Measurements from ENCODE around the gene HDAC10.

Gene HDAC10

DNA sequence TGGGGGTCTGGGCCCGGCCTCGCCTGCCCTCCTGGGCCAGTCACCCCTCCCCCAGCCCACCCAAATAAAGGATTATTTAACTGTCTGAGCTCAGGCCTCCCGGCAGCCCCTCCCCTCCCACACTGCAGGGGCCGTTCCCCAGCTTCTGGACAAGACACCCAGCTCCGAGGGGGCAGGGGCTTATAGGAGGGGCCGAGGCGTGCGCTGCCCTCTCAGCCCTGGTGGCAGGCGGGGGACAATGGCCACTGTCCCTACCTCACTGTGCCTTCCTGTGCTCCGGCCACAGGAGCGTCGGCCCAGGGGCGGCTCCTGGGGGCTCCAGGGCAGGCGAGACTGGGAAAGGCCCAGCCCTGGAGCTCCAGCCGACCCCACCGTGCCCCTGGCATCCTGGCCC, 52.4 kb downstream of the HDAC10 start:
- DNase-seq: no peak

DNA sequence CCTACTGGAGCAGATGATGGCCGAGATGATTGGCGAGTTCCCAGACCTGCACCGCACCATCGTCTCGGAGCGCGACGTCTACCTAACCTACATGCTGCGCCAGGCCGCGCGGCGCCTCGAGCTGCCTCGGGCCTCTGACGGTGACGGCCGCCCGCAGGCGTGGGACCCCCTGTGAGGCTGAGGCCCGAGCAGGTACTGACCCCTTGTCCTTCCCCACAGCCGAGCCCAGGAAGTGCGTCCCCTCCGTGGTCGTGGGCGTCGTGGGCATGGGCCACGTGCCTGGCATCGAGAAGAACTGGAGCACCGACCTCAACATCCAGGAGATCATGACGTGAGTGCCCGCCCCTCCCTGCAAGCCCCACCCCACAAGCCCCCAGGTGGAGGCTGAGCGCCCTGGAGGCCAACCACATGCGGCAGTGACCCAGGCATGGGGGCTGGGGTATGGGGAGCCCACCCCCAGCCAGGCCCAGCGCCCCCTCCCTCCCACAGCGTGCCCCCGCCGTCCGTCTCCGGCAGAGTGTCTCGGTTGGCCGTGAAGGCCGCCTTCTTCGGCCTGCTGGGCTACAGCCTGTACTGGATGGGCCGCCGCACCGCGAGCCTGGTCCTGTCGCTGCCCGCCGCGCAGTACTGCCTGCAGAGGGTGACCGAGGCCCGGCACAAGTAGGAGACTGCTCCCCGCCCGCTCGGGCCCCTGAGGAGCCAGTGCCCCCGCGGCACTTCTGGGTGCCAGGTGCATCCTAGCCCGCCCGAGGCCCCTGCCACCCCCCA, 53.0 kb downstream of the HDAC10 start:
- no peak for DNase-seq

DNA sequence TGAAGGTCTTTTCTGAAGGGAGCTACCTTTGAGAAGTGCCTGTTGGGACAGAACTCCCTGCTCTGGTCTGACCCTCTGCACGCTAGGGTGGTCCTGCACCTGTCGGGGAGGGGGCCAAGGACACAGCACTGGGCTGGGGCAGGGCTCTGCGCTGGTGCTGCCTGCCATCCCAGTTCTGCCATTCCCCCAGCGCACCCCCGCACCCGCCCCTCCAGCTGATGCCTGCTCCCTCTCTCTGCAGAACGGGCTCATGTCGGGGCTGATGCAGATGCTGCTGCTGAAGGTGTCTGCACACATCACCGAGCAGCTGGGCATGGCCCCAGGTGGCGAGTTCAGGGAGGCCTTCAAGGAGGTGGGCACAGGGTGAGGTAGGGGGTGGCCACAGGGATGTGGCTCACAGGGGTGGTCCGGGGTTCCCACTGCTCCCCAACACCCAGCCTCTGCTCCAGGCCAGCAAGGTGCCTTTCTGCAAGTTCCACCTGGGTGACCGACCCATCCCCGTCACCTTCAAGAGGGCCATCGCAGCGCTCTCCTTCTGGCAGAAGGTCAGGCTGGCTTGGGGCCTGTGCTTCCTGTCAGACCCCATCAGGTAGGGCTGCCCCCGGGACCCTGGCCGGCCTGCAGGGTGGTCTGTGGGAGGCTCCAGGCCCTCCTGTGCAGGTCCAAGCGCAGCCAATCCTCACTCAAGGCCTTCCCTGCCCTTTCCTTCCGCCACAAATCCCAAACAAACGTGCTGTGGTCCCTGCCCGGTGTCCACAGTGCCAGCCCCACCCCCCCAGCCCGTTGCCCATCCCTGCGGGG, 53.9 kb downstream of the HDAC10 start:
- DNase-seq: no peak

DNA sequence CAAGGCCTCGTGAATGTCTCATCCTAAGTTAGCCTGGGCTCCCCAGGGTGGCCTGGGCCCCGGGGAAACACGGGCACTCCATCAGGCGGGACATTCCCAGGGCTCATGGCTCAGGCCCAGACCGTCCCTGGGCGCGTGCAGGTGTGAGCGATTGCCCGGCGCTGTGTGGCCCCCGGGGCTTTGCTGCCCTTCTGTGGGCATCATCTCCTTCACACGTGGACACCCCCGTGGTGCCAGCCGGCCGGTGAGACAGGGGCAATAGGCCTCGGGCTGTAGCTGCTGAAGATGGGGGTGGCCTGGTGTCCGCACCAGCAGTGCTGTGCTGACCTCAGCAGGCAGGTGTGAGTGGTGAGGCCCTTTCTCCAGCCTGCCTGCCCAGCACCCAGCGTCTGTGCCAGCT, 54.8 kb downstream of the HDAC10 start:
- no peak for DNase-seq
